HL-60 (cell line): ENCODE results near the gene CACNA1H.

Experiments used
- DNase-seq, 2 experiments: peaks; one replicate each; pipeline ENCODE4 v3.0.0-alpha.2; 2010 to 2020; ENCODE audit warnings: low read depth in 1 of 2, low spot score in 1 of 2
- H3K27ac ChIP-seq: fragments of 250-450 bp; sonication (Bioruptor Pico); replicated peaks from 2 replicates; pipeline ENCODE4 v1.5.1; 2020; ENCODE audit warnings: mild to moderate bottlenecking, moderate library complexity
- H3K27me3 ChIP-seq: fragments of 250-450 bp; sonication (Bioruptor Pico); 2 replicates; pipeline ENCODE4 v1.5.1; 2021; ENCODE audit warnings: mild to moderate bottlenecking, moderate library complexity; ENCODE audit not compliant: insufficient read depth, poor library complexity, severe bottlenecking
- H3K4me3 ChIP-seq: replicated peaks from 2 replicates; pipeline ENCODE4 v1.5.1; 2011; ENCODE audit warnings: mild to moderate bottlenecking, control low read depth, low read length; ENCODE audit not compliant: insufficient read depth
- GABPA ChIP-seq: IDR thresholded peaks from 2 replicates; pipeline ENCODE4 v1.6.1; 2012; ENCODE audit warnings: low read depth
- POLR2AphosphoS5 ChIP-seq: IDR thresholded peaks from 2 replicates; pipeline ENCODE4 v1.6.1; 2012; ENCODE audit warnings: low read depth
- SPI1 ChIP-seq: IDR thresholded peaks from 2 replicates; pipeline ENCODE4 v1.6.1; 2012; ENCODE audit warnings: low read depth, mild to moderate bottlenecking, borderline replicate concordance
- TF ChIP-seq, protein P1 (sequence below): IDR thresholded peaks from 2 replicates; pipeline ENCODE4 v1.6.1; 2012; ENCODE audit warnings: low read depth; ENCODE audit not compliant: insufficient replicate concordance
- TF ChIP-seq, protein P2 (sequence below): IDR thresholded peaks from one replicate; pipeline ENCODE4 v1.5.1; 2011; ENCODE audit warnings: low read length, control low read depth, inconsistent platforms; ENCODE audit not compliant: insufficient read depth

The CACNA1H gene

DNA sequence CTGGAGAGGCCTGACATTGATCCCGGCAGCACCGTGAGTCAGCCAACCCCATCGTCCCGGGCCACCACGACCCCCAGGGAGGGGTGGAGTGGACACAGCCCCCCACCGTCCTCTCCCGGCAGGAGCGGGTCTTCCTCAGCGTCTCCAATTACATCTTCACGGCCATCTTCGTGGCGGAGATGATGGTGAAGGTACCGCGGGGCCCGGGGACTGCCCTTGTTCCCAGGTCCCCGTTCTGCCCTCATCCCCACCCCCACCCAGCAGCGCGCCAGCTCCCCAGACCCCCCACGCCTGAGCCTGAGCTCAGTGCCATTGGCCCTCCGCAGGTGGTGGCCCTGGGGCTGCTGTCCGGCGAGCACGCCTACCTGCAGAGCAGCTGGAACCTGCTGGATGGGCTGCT, 57.6 kb downstream of the CACNA1H start:
- TF ChIP-seq GABPA (no peak), SPI1 (no peak), POLR2AphosphoS5 (no peak)
- TF ChIP-seq, protein P1, sequence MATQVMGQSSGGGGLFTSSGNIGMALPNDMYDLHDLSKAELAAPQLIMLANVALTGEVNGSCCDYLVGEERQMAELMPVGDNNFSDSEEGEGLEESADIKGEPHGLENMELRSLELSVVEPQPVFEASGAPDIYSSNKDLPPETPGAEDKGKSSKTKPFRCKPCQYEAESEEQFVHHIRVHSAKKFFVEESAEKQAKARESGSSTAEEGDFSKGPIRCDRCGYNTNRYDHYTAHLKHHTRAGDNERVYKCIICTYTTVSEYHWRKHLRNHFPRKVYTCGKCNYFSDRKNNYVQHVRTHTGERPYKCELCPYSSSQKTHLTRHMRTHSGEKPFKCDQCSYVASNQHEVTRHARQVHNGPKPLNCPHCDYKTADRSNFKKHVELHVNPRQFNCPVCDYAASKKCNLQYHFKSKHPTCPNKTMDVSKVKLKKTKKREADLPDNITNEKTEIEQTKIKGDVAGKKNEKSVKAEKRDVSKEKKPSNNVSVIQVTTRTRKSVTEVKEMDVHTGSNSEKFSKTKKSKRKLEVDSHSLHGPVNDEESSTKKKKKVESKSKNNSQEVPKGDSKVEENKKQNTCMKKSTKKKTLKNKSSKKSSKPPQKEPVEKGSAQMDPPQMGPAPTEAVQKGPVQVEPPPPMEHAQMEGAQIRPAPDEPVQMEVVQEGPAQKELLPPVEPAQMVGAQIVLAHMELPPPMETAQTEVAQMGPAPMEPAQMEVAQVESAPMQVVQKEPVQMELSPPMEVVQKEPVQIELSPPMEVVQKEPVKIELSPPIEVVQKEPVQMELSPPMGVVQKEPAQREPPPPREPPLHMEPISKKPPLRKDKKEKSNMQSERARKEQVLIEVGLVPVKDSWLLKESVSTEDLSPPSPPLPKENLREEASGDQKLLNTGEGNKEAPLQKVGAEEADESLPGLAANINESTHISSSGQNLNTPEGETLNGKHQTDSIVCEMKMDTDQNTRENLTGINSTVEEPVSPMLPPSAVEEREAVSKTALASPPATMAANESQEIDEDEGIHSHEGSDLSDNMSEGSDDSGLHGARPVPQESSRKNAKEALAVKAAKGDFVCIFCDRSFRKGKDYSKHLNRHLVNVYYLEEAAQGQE = no peak
- TF ChIP-seq, protein P2, sequence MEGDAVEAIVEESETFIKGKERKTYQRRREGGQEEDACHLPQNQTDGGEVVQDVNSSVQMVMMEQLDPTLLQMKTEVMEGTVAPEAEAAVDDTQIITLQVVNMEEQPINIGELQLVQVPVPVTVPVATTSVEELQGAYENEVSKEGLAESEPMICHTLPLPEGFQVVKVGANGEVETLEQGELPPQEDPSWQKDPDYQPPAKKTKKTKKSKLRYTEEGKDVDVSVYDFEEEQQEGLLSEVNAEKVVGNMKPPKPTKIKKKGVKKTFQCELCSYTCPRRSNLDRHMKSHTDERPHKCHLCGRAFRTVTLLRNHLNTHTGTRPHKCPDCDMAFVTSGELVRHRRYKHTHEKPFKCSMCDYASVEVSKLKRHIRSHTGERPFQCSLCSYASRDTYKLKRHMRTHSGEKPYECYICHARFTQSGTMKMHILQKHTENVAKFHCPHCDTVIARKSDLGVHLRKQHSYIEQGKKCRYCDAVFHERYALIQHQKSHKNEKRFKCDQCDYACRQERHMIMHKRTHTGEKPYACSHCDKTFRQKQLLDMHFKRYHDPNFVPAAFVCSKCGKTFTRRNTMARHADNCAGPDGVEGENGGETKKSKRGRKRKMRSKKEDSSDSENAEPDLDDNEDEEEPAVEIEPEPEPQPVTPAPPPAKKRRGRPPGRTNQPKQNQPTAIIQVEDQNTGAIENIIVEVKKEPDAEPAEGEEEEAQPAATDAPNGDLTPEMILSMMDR = no peak
- no peak for DNase-seq
- no peak overlapping the region for H3K4me3 ChIP-seq
- H3K27ac ChIP-seq = no peak overlapping the region
- H3K27me3 ChIP-seq = no peaks in the 10 kb centered on the region

DNA sequence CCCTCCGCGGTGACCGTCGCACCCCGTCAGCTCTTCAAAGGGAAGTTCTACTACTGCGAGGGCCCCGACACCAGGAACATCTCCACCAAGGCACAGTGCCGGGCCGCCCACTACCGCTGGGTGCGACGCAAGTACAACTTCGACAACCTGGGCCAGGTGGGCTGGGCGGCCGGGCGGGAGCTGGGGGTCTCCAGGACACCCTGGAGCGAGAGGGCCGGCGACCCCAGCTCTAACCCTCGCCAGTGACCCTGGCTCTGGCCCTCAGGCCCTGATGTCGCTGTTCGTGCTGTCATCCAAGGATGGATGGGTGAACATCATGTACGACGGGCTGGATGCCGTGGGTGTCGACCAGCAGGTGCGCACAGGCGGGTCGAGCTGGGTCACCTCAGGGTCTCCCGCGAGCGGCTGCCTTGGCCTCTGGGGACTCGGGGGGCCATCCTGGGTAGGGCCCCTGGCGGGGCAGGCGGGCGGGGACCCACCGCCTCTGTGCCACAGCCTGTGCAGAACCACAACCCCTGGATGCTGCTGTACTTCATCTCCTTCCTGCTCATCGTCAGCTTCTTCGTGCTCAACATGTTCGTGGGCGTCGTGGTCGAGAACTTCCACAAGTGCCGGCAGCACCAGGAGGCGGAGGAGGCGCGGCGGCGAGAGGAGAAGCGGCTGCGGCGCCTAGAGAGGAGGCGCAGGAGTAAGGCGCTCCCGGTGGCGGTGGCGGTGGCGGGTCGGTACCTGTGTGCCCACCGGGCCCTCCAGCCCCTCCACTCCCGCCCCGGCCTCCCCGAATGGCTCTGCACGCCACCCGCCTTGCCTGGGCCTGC, 58.8 kb downstream of the CACNA1H start:
- DNase-seq = no peak
- no peak overlapping the region for H3K27ac ChIP-seq
- no peak overlapping the region for H3K4me3 ChIP-seq
- no peak for TF ChIP-seq POLR2AphosphoS5
- no peak for TF ChIP-seq GABPA
- TF ChIP-seq, protein P2 = no peak
- TF ChIP-seq SPI1 = no peak
- TF ChIP-seq, protein P1 = no peak
- H3K27me3 ChIP-seq = no peaks in the 10 kb centered on the region

DNA sequence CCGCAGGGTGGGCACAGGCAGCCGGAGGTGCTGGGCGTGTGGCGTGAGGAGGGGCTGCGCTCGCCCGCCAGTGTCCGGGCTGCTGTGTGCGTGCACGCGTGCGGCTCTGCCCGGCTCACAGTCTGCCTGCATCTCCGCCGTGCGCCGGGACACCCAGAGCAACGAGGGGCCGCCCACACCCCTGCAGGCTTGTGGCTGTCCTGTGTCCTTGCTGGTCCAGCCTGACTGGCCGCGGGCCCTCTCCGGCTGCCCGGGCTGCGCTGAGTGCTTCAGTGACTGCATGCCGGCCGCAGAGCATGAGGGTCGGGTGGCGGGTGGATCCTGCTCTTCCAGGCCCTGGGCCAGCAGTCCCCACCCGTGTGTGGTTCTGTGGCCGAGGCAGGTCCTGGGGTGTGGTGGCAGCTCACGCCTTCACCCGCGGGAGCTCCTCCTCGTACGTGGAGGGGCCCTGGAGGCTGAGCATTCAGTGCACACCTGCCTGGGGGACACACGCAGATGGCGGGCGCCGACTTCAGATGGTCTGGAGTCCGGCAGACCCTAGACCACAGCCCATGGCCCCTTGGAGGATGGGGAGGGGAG, 59.8 kb downstream of the CACNA1H start:
- no peak for TF ChIP-seq SPI1
- TF ChIP-seq POLR2AphosphoS5 = no peak
- DNase-seq = no peak
- Histone ChIP-seq H3K4me3 (no peak overlapping the region), H3K27me3 (no peaks in the 10 kb centered on the region), H3K27ac (no peak overlapping the region)

DNA sequence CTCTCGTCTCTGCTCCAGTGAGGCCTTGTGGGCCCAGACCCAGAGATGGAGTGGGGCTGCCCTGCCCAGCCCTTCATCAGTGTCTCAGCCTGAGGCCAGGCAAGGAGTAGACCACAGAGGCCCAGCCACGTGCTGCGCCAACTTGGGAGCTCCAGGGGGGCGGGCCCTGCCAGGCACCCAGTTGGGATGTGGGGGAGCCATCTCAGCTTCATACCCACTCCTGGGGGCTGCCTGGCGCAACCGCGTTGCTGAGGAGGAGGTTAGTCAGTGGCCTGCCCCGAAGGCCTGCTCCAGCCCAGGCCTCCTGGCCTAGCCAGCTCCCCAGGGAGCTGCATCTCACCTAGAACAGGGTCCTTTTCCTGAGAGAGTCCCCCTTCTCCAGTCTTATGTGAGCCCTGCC, 60.3 kb downstream of the CACNA1H start:
- no peak for DNase-seq
- Histone ChIP-seq H3K27me3 (no peaks in the 10 kb centered on the region), H3K27ac (no peak overlapping the region), H3K4me3 (no peak overlapping the region)
- TF ChIP-seq, protein P1 = no peak
- no peak for TF ChIP-seq POLR2AphosphoS5
- TF ChIP-seq, protein P2 = no peak
- TF ChIP-seq SPI1 = no peak
- no peak for TF ChIP-seq GABPA
